ENCODE measurements around the gene NCOA7. TPM values are rescaled to one million over a fixed set of nuclear protein-coding genes. Genes with fewer than 3 reads are reported as not detected.

Gene NCOA7
- total and polyA plus RNA-seq, 8 donors, result 1.2 to 131 (median 21.8) TPM

- no peak for DNase-seq
- intact Hi-C loops (cut with DNase I; ENCODE audit: low total_unique reads), result no loop called here
- no peaks in the 10 kb centered on the region for H3K27me3 ChIP-seq
- peak overlapping the region in 1 of 5 donors; percentile 6 for H3K27ac ChIP-seq
- no peak overlapping the region for H3K4me3 ChIP-seq
- TF ChIP-seq CTCF (IDR thresholded peaks at IDR 0.05) (no peak), POLR2A (IDR thresholded peaks at IDR 0.05) (no peak), POLR2AphosphoS5 (IDR thresholded peaks at IDR 0.05) (no peak), EP300 (IDR thresholded peaks at IDR 0.05) (no peak)
- no peaks in the 10 kb centered on the region for H3K9me3 ChIP-seq
- peaks cover 0 to 20% (median 9%) of the 10 kb centered on the region in 4 donors for H3K4me1 ChIP-seq
- peaks cover 0 to 25% (median 16%) of the 10 kb centered on the region in 4 donors for H3K36me3 ChIP-seq
- WGBS, 5 donors, result 78 to 97% (median 87%) methylated on average over 1 of the region's 1 CpG
Measured at GRCh38 chr6:125853168-125853567, 62.4 kb downstream of the NCOA7 start.

DNA sequence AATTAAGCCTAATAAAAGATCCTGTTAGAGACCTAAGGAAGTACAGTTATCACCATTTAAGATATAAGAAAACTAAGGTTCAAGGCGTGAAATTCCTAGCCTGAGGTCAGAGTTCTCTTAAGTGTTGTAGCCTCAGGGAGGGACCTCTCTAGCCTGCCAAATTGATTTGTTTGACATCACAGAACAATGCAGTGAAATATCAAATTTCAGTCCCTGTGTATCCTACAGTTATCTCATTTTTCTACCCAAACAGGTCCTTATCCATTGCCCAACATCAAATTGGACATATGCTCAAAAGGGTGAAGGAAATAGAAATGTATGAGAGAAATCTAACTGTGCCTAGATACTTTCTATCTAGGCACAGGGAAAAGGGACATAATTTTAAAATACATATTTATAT is 63.0 kb downstream of the NCOA7 start:
- WGBS, 5 donors, result 39 to 68% (median 44%) methylated on average over 1 of the region's 1 CpG
- peaks cover 0 to 25% (median 9%) of the 10 kb centered on the region in 4 donors for H3K4me1 ChIP-seq
- no peak for DNase-seq
- intact Hi-C loops (cut with DNase I; ENCODE audit: low total_unique reads), result no loop called here
- H3K36me3 ChIP-seq, result peaks cover 0 to 25% (median 16%) of the 10 kb centered on the region in 4 donors
- H3K27me3 ChIP-seq, result no peaks in the 10 kb centered on the region
- no peaks in the 10 kb centered on the region for H3K9me3 ChIP-seq
- no peak overlapping the region for H3K4me3 ChIP-seq
- no peak for TF ChIP-seq CTCF (IDR thresholded peaks at IDR 0.05)
- TF ChIP-seq POLR2AphosphoS5 (IDR thresholded peaks at IDR 0.05), result no peak
- no peak for TF ChIP-seq EP300 (IDR thresholded peaks at IDR 0.05)
- no peak for TF ChIP-seq POLR2A (IDR thresholded peaks at IDR 0.05)
- H3K27ac ChIP-seq, result peak overlapping the region in 1 of 5 donors; percentile 6

DNA sequence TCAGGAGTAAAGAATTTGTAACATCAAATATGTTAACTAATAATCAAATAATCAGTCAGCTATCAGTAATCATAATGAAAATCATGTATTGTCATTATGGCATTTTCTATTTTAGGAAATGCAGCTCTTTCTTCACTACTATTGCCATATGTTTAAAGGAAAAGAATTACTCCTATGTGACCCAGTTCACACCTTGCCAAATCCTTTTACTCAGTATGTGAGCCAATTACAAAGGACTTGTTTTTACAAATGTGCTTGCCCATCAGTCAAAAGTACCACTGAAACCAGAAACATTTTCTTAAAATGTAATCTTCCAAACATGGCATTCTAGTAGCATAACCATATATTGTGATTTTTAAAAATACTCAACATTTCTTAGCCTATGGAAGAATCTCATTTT is 63.6 kb downstream of the NCOA7 start:
- intact Hi-C loops (cut with DNase I; ENCODE audit: low total_unique reads), result no loop called here
- Histone ChIP-seq H3K4me1 (peaks cover 0 to 24% (median 9%) of the 10 kb centered on the region in 4 donors), H3K9me3 (no peaks in the 10 kb centered on the region), H3K27me3 (no peaks in the 10 kb centered on the region), H3K27ac (no peak overlapping the region), H3K36me3 (peaks cover 0 to 25% (median 16%) of the 10 kb centered on the region in 4 donors), H3K4me3 (no peak overlapping the region)
- TF ChIP-seq CTCF (IDR thresholded peaks at IDR 0.05), result no peak
- TF ChIP-seq POLR2AphosphoS5 (IDR thresholded peaks at IDR 0.05), result no peak
- TF ChIP-seq EP300 (IDR thresholded peaks at IDR 0.05), result no peak
- DNase-seq, result no peak

GRCh38 chr6:125855783-125856182 is 65.0 kb downstream of the NCOA7 start:
- Histone ChIP-seq H3K4me3 (no peak overlapping the region), H3K36me3 (peaks cover 0 to 25% (median 16%) of the 10 kb centered on the region in 4 donors), H3K27ac (no peak overlapping the region), H3K4me1 (peaks cover 0 to 24% (median 7%) of the 10 kb centered on the region in 4 donors), H3K9me3 (no peaks in the 10 kb centered on the region), H3K27me3 (no peaks in the 10 kb centered on the region)
- no peak for DNase-seq
- intact Hi-C loops (cut with DNase I; ENCODE audit: low total_unique reads), result no loop called here
- WGBS, 5 donors, result 90 to 94% (median 93%) methylated on average over 6 of the region's 6 CpGs
- TF ChIP-seq CTCF (IDR thresholded peaks at IDR 0.05), result no peak
- no peak for TF ChIP-seq EP300 (IDR thresholded peaks at IDR 0.05)
- TF ChIP-seq POLR2AphosphoS5 (IDR thresholded peaks at IDR 0.05), result no peak
- no peak for TF ChIP-seq POLR2A (IDR thresholded peaks at IDR 0.05)

All from stomach (tissue), 9 donors.